ENCODE results near the gene TMEM156. TPM values are rescaled to one million over a fixed set of nuclear protein-coding genes. Genes with fewer than 3 reads are reported as not detected.

TMEM156 gene
- total and polyA plus RNA-seq, 2 donors (not counting 3 experiments of a cell fraction or from before 2014, with no cell fraction given): 0.39 to 1.00 TPM

DNA sequence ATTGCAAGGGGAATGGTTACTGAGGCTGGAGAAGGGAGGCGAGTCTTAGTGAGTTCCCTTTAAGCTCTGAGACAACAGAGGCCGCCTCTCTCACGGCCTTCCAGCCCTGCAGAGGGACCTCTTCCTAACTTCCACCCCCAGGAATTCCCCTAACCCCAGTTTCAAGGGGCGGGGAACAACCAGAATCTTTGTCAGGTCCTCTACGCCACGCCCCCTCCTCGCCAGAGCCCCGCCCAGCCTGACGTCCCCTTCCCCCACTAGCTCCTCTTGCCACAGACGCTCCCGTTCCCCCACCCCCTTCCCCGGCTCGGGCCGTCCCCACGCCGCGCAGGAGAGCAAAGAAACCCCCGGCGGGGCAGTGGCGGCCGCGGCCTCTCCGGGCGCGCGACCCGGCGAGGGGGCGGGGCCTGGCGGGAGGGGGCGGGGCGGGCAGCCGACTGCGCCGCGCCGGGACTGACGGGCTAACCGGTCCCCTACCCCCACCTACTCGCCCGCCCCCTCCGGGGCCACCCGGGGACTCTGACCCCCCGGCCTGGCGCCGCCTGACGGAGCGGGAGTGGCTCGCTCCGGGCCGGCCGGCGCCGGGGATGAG lies 12.3 kb upstream of the TMEM156 start:
- peak; percentile 94 for DNase-seq (ENCODE audit: low read depth, low spot score)
- ChIA-PET POLR2A (interaction anchor here (0.9 to 1.1 kb wide), 3 partner anchors 14 to 403 kb away, joined by 3 read pairs; no protein-coding TSS in a partner anchor), CTCF (interaction anchor here (0.8 to 3.6 kb wide), 10 partner anchors 8 to 155 kb away, joined by 3 to 20 read pairs (median 4); partner anchors contain the start of gene TMEM156)
- intact Hi-C loops (cut with micrococcal nuclease) (loop anchor here (1.0 to 10.0 kb wide), 7 partner anchors 8 to 290 kb away; partner anchors contain the start of genes FAM114A1 and WDR19), dilution Hi-C loops (cut with MboI; ENCODE audit: extremely low pct_ligation_motif_present, low sequenced_read_pairs) (no loop called here)
- BruUV-seq (replicated peaks): no TSS peak
- H3K27ac ChIP-seq (ENCODE audit: insufficient read depth, low read depth, low read length): peak overlapping the region; percentile 92
- TF ChIP-seq GATA2 (IDR thresholded peaks at IDR 0.05; ENCODE audit: insufficient read depth, insufficient read length, low read depth, low read length): no peak
- peak; percentile 81 for TF ChIP-seq POLR2A (IDR thresholded peaks at IDR 0.05; ENCODE audit: low read depth, low read length)
- H4K20me1 ChIP-seq (replicated peaks; ENCODE audit: control insufficient read depth, extremely low read depth, insufficient read depth, low read length): no peaks in the 10 kb centered on the region
- no peaks in the 10 kb centered on the region for H3K27me3 ChIP-seq (ENCODE audit: control insufficient read depth in 2 of 2, insufficient read depth in 2 of 2, low read length in 2 of 2)
- H3K79me2 ChIP-seq (ENCODE audit: control insufficient read depth, insufficient read depth, low read length): peaks cover 31% of the 10 kb centered on the region
- H2AFZ ChIP-seq (ENCODE audit: low read depth, low read length): peak overlapping the region; percentile 63
- peak; percentile 73 for FAIRE-seq
- H3K4me2 ChIP-seq (ENCODE audit: insufficient read depth, low read length): peak overlapping the region; percentile 68
- no peaks in the 10 kb centered on the region for H3K36me3 ChIP-seq (ENCODE audit: control insufficient read depth in 2 of 2, extremely low read depth in 1 of 2, insufficient read depth in 2 of 2, low read length in 2 of 2)
- peak overlapping the region; percentile 90 for H3K9ac ChIP-seq (replicated peaks; ENCODE audit: extremely low read depth, insufficient read depth, low read length)
- no peaks in the 10 kb centered on the region for H3K9me1 ChIP-seq (replicated peaks; ENCODE audit: control insufficient read depth, extremely low read depth, insufficient read depth, low read length)
- H3K4me1 ChIP-seq (ENCODE audit: control insufficient read depth, extremely low read depth, insufficient read depth, low read length): peaks cover 25% of the 10 kb centered on the region
- H3K4me3 ChIP-seq (replicated peaks in 1 of 3; ENCODE audit: insufficient read depth in 1 of 3, low read depth in 1 of 3, low read length in 3 of 3): peak overlapping the region; percentile 60 to 98 (median 95)
- no peaks in the 10 kb centered on the region for H3K9me3 ChIP-seq (replicated peaks; ENCODE audit: control insufficient read depth, insufficient read depth, low read length)

DNA sequence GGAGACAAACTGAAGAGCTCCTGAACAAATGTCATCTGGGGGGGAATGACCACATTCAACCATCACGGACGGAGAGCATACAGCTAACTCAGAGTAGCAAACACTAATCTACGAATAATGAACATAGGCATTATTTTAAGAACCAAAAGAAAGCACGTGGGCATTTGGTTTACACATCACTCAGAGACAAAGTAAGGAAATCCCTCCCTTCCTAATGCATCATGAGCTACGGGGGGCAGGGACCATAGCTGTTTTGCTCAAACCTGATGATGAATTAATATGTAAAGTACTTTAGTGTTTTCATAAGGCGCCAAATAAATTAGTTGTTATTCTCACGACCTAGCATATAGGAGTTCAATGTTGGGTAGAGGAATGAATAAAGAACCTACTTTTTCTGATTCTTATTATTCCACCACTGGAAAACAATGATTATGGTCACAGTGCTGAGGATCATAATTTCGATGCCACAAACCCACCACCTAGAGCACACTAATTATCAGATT lies 11.7 kb upstream of the TMEM156 start:
- intact Hi-C loops (cut with micrococcal nuclease): loop anchor here (1.0 to 10.0 kb wide), 8 partner anchors 8 to 289 kb away; partner anchors contain the start of genes FAM114A1, TMEM156 and WDR19
- Histone ChIP-seq H3K27me3 (ENCODE audit: control insufficient read depth in 2 of 2, insufficient read depth in 2 of 2, low read length in 2 of 2) (no peaks in the 10 kb centered on the region), H3K4me1 (ENCODE audit: control insufficient read depth, extremely low read depth, insufficient read depth, low read length) (peaks cover 25% of the 10 kb centered on the region), H3K9me3 (replicated peaks; ENCODE audit: control insufficient read depth, insufficient read depth, low read length) (no peaks in the 10 kb centered on the region), H3K27ac (ENCODE audit: insufficient read depth, low read depth, low read length) (peak overlapping the region; percentile 92), H4K20me1 (replicated peaks; ENCODE audit: control insufficient read depth, extremely low read depth, insufficient read depth, low read length) (no peaks in the 10 kb centered on the region), H3K36me3 (ENCODE audit: control insufficient read depth in 2 of 2, extremely low read depth in 1 of 2, insufficient read depth in 2 of 2, low read length in 2 of 2) (no peaks in the 10 kb centered on the region), H3K4me3 (replicated peaks in 1 of 3; ENCODE audit: insufficient read depth in 1 of 3, low read depth in 1 of 3, low read length in 3 of 3) (peak overlapping the region; percentile 33 to 76 (median 60)), H2AFZ (ENCODE audit: low read depth, low read length) (peak overlapping the region; percentile 78), H3K9ac (replicated peaks; ENCODE audit: extremely low read depth, insufficient read depth, low read length) (peak overlapping the region; percentile 87), H3K9me1 (replicated peaks; ENCODE audit: control insufficient read depth, extremely low read depth, insufficient read depth, low read length) (no peaks in the 10 kb centered on the region), H3K79me2 (ENCODE audit: control insufficient read depth, insufficient read depth, low read length) (peaks cover 30% of the 10 kb centered on the region), H3K4me2 (ENCODE audit: insufficient read depth, low read length) (peak overlapping the region; percentile 68)
- TF ChIP-seq FOS (IDR thresholded peaks at IDR 0.05; ENCODE audit: borderline replicate concordance, insufficient read depth, low read length) (no peak), POLR2AphosphoS5 (IDR thresholded peaks at IDR 0.05; ENCODE audit: insufficient read depth, low read depth, low read length) (peak; percentile 9), EZH2 (IDR thresholded peaks at IDR 0.05; ENCODE audit: borderline replicate concordance, low read depth, low read length, severe bottlenecking) (no peak), POLR2A (IDR thresholded peaks at IDR 0.05; ENCODE audit: low read depth, low read length) (no peak), GATA2 (IDR thresholded peaks at IDR 0.05; ENCODE audit: insufficient read depth, insufficient read length, low read depth, low read length) (no peak), JUN (IDR thresholded peaks at IDR 0.05; ENCODE audit: borderline replicate concordance, insufficient read depth, insufficient read length, low read depth) (peak; percentile 14), MYC (IDR thresholded peaks at IDR 0.05; ENCODE audit: low read depth, low read length) (peak; percentile 7)
- TF ChIP-seq, protein P1, sequence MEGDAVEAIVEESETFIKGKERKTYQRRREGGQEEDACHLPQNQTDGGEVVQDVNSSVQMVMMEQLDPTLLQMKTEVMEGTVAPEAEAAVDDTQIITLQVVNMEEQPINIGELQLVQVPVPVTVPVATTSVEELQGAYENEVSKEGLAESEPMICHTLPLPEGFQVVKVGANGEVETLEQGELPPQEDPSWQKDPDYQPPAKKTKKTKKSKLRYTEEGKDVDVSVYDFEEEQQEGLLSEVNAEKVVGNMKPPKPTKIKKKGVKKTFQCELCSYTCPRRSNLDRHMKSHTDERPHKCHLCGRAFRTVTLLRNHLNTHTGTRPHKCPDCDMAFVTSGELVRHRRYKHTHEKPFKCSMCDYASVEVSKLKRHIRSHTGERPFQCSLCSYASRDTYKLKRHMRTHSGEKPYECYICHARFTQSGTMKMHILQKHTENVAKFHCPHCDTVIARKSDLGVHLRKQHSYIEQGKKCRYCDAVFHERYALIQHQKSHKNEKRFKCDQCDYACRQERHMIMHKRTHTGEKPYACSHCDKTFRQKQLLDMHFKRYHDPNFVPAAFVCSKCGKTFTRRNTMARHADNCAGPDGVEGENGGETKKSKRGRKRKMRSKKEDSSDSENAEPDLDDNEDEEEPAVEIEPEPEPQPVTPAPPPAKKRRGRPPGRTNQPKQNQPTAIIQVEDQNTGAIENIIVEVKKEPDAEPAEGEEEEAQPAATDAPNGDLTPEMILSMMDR (IDR thresholded peaks at IDR 0.05; ENCODE audit: extremely low read depth in 1 of 2, insufficient read depth in 1 of 2, low read depth in 1 of 2, low read length in 2 of 2): no peak
- TF ChIP-seq, protein P2, sequence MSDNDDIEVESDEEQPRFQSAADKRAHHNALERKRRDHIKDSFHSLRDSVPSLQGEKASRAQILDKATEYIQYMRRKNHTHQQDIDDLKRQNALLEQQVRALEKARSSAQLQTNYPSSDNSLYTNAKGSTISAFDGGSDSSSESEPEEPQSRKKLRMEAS (IDR thresholded peaks at IDR 0.05; ENCODE audit: insufficient read depth, insufficient read length): peak; percentile 77
- CTCF ChIA-PET: interaction anchor here (0.8 to 3.6 kb wide), 11 partner anchors 9 to 155 kb away, joined by 3 to 20 read pairs (median 4); partner anchors contain the start of gene TMEM156
- POLR2A ChIA-PET: interaction anchor here (0.6 to 1.1 kb wide), 3 partner anchors 13 to 23 kb away, joined by 3 read pairs; no protein-coding TSS in a partner anchor
- TSS peak; percentile 79 for BruUV-seq (replicated peaks)
- dilution Hi-C loops (cut with MboI; ENCODE audit: extremely low pct_ligation_motif_present, low sequenced_read_pairs): no loop called here
- FAIRE-seq (peak; percentile 44), DNase-seq (ENCODE audit: low read depth, low spot score) (peak; percentile 87)
